K562 (cell line): ENCODE data around the gene SZT2. TPM values are rescaled to one million over a fixed set of nuclear protein-coding genes. Genes with fewer than 3 reads are reported as not detected.

Source experiments
- ATAC-seq: fragments of 200-7000 bp; cut with Tn5 transposase; 3 replicates; pipeline ENCODE4 v1.9.1; 2020; ENCODE audit warnings: moderate library complexity
- BruUV-seq: library from RNA; stranded (reverse); fragments of 400-500 nt; replicated peaks from 2 replicates; lab custom pipeline; 2021; lab: Mats Ljungman, UMichigan
- CTCF ChIA-PET: fragments of 300-600 bp; formaldehyde crosslinking; extraction: SDS; loops from one replicate; lab custom pipeline; 2021; ENCODE audit warnings: low intra/inter-chr PET ratio; lab: Yijun Ruan, JAX
- POLR2A ChIA-PET: fragments of 300-600, 350-650 bp; sonication (Branson Sonifier 250); formaldehyde crosslinking; extraction: SDS; loops from one replicate; lab custom pipeline; 2021; ENCODE audit warnings: antibody characterized with exemption, inconsistent platforms; lab: Yijun Ruan, JAX
- DNase-seq, 4 experiments: peaks; one replicate each; pipeline versions ENCODE4 v3.0.0 to v3.0.0-alpha.2; 2011 to 2018; ENCODE audit warnings: low spot score in 3 of 4, mixed read lengths in 3 of 4; ENCODE audit errors: extremely low read depth in 1 of 4
- FAIRE-seq: peaks from 2 replicates; lab custom pipeline; 2011; peaks lifted over from hg19 to GRCh38; lab: Jason Lieb, UNC
- H2AFZ ChIP-seq: 2 replicates; pipeline ENCODE4 v1.6.0; 2011; ENCODE audit warnings: low read depth, low read length, control low read depth, inconsistent platforms
- H3K27ac ChIP-seq: fragments of 200-600 bp; 3 replicates; pipeline ENCODE4 v1.8.0; 2011; ENCODE audit warnings: low read depth, mild to moderate bottlenecking, control low read depth, inconsistent platforms, low read length, moderate library complexity, mixed read lengths; ENCODE audit errors: extremely low read depth
- H3K27me3 ChIP-seq, 2 experiments: fragments of 300-600 bp in 1 of 2; 2 replicates in 1 of 2; 3 replicates in 1 of 2; pipeline versions ENCODE4 v1.6.0 to v1.8.0; 2011; ENCODE audit warnings: inconsistent platforms in 2 of 2, low read length in 2 of 2, mild to moderate bottlenecking in 1 of 2, mixed read lengths in 1 of 2, moderate library complexity in 1 of 2; ENCODE audit not compliant: control insufficient read depth in 2 of 2, insufficient read depth in 2 of 2
- H3K36me3 ChIP-seq: fragments of 300-600 bp; 3 replicates; pipeline ENCODE4 v1.8.0; 2011; ENCODE audit warnings: mild to moderate bottlenecking, low read length, inconsistent platforms; ENCODE audit not compliant: control insufficient read depth, insufficient read depth
- H3K4me1 ChIP-seq, 2 experiments: fragments of 200-600 bp in 1 of 2; replicated peaks in 1 of 2; 2 replicates in 1 of 2; 3 replicates in 1 of 2; pipeline versions ENCODE4 v1.5.1 to v1.8.0; 2011; ENCODE audit warnings: inconsistent platforms in 2 of 2, low read length in 2 of 2, mild to moderate bottlenecking in 1 of 2, mixed read lengths in 1 of 2, moderate library complexity in 1 of 2; ENCODE audit not compliant: control insufficient read depth in 2 of 2, insufficient read depth in 2 of 2
- H3K4me2 ChIP-seq: 2 replicates; pipeline ENCODE4 v1.6.1; 2011; ENCODE audit warnings: low read length, control low read depth, inconsistent platforms, mixed read lengths; ENCODE audit not compliant: insufficient read depth
- H3K4me3 ChIP-seq: fragments of 200-600 bp; sonication (generic), shearing (Covaris generic); 2 replicates; pipeline ENCODE4 v1.5.1; 2016; ENCODE audit warnings: control low read depth, inconsistent platforms
- H3K79me2 ChIP-seq: fragments of 200-600 bp; 3 replicates; pipeline ENCODE4 v1.8.0; 2011; ENCODE audit warnings: low read length, inconsistent platforms; ENCODE audit not compliant: control insufficient read depth, insufficient read depth
- H3K9ac ChIP-seq, 2 experiments: 2 replicates each; pipeline versions ENCODE4 v1.6.0 to v1.6.1; 2011; ENCODE audit warnings: low read depth in 2 of 2, low read length in 2 of 2, control low read depth in 1 of 2, inconsistent platforms in 1 of 2, mild to moderate bottlenecking in 1 of 2, mixed read lengths in 1 of 2; ENCODE audit not compliant: insufficient read depth in 1 of 2
- H3K9me1 ChIP-seq: one replicate; pipeline ENCODE4 v1.6.0; 2011; ENCODE audit warnings: inconsistent platforms, mild to moderate bottlenecking, low read length, moderate library complexity; ENCODE audit not compliant: control insufficient read depth, insufficient read depth
- H3K9me3 ChIP-seq: replicated peaks from 2 replicates; pipeline ENCODE4 v1.5.1; 2011; ENCODE audit warnings: low read depth, low read length, inconsistent platforms; ENCODE audit not compliant: control insufficient read depth, insufficient read depth
- H4K20me1 ChIP-seq: replicated peaks from 2 replicates; pipeline ENCODE4 v1.6.1; 2011; ENCODE audit warnings: low read length, inconsistent platforms, mixed read lengths; ENCODE audit not compliant: control insufficient read depth, insufficient read depth
- CC2D1A ChIP-seq: fragments of 450-650 bp; IDR thresholded peaks from 2 replicates; pipeline ENCODE4 v1.6.1; 2017; ENCODE audit warnings: mild to moderate bottlenecking
- MGA ChIP-seq: fragments of 450-650 bp; IDR thresholded peaks from 2 replicates; pipeline ENCODE4 v1.6.1; 2016; ENCODE audit warnings: mild to moderate bottlenecking, moderate library complexity
- POLR2AphosphoS2 ChIP-seq: IDR thresholded peaks from 2 replicates; pipeline ENCODE4 v1.6.1; 2012; ENCODE audit warnings: low read length, improper control_type of control experiment
- XRCC4 ChIP-seq: IDR thresholded peaks from one replicate; pipeline ENCODE4 v1.6.1; 2011; ENCODE audit not compliant: insufficient read depth, insufficient read length; ENCODE audit errors: extremely low read depth
- ZBTB1 ChIP-seq: sonication (generic); formaldehyde crosslinking; IDR thresholded peaks from 2 replicates; pipeline ENCODE4 v1.8.1; 2023; ENCODE audit warnings: missing genetic modification reagents, low read depth, mild to moderate bottlenecking, borderline replicate concordance
- ZFX ChIP-seq: sonication (generic); formaldehyde crosslinking; IDR thresholded peaks from 2 replicates; pipeline ENCODE4 v1.8.0; 2022; ENCODE audit warnings: mild to moderate bottlenecking, missing genetic modification reagents, moderate library complexity
- WGBS: fragments of 100-300 bp; shearing (Covaris generic); methylation state at CpG from one replicate; pipeline ENCODE4 v1.1.6; 2016; ENCODE audit warnings: low coverage, mixed read lengths; ENCODE audit not compliant: insufficient coverage; ENCODE audit errors: missing lambda C conversion rate; 5-methylcytosine and 5-hydroxymethylcytosine counted together
- in situ Hi-C: fragments of 300-500 bp; cut with MboI; formaldehyde crosslinking; loops from 4 replicates; pipeline ENCODE4 v1.15.0; 2018; ENCODE audit warnings: inconsistent platforms, mixed read lengths
- intact Hi-C: fragments of 100-400 bp; cut with micrococcal nuclease; formaldehyde crosslinking; loops from 2 replicates; pipeline ENCODE4 v1.14.2; 2022
- polyA plus RNA-seq, 8 experiments: library from polyadenylated mRNA; depleted of rRNA in 4 of 8; stranded (reverse) in 5 of 8; unstranded in 3 of 8; fragments of >200 nt; fragmentation: Nextera tagmentation in 2 of 8; fragmentation: Illumina TruSeq in 1 of 8; extraction: Ambion mirVana in 2 of 8; extraction: Trizol in 1 of 8; gene quantifications; 2 replicates each; pipeline versions ENCODE4 v1.2.1 to v1.2.3, GENCODE V29; 2011 to 2014; ENCODE audit warnings: inconsistent platforms in 1 of 8, missing spikeins in 1 of 8
- total RNA-seq, 7 experiments: library from RNA; depleted of rRNA in 6 of 7; stranded (reverse); fragments of >200 nt in 6 of 7; fragmentation: Illumina TruSeq in 2 of 7; extraction: Trizol in 2 of 7; gene quantifications; 2 replicates each; pipeline versions ENCODE4 v1.2.1 to v1.2.3, GENCODE V29; 2011 to 2021; ENCODE audit warnings: low replicate concordance in 1 of 7

The SZT2 gene
- total and polyA plus RNA-seq, 9 of the 15 experiments (the other 6 are each of a cell fraction or from before 2014, with no cell fraction given): 0.88 to 31.0 (median 12.8) TPM

- TF ChIP-seq POLR2AphosphoS2 (no peak), ZFX (CRISPR knock-in tag) (peak; percentile 58), CC2D1A (peak; percentile 66; the same call in 1 of the 2 replicates), ZBTB1 (CRISPR knock-in tag) (no peak), XRCC4 (no peak)
Observed at GRCh38 chr1:43367026-43367903, 22.4 kb upstream of the SZT2 start (continued).

GRCh38 chr1:43367904-43368645 is 21.6 kb upstream of the SZT2 start, which contains the start of gene ELOVL1:
Gene ELOVL1 (minus strand): TSS chr1:43368011. CDS start chr1:43365609, 2,402 bp downstream.
- H3K27me3 ChIP-seq: no peaks in the 10 kb centered on the region
- in situ Hi-C loops (no loop called here), intact Hi-C loops (no loop called here)
- peak within 1 kb of the TSS; percentile 87 for H2AFZ ChIP-seq
- ATAC-seq: peak; percentile 90
- WGBS: 1% methylated on average over 26 of the region's 58 CpGs
- peaks cover 35 to 41% of the 10 kb centered on the region in 2 experiments for H3K4me1 ChIP-seq
- DNase-seq: peak; percentile 97 to 99 (median 98)
- H3K4me3 ChIP-seq: peak within 1 kb of the TSS; percentile 64
- H3K36me3 ChIP-seq: peaks cover 29% of the 10 kb centered on the region
- H3K9ac ChIP-seq: peak within 1 kb of the TSS; percentile 76 to 97
- peak within 1 kb of the TSS; percentile 93 for H3K4me2 ChIP-seq
- H4K20me1 ChIP-seq: peaks cover 10% of the 10 kb centered on the region
- no peaks in the 10 kb centered on the region for H3K9me3 ChIP-seq
- H3K27ac ChIP-seq: peak within 1 kb of the TSS; percentile 89
- ChIA-PET CTCF (interaction anchor here (1.1 to 1.4 kb wide), 2 partner anchors 47 to 161 kb away, joined by 4 to 5 read pairs; no protein-coding TSS in a partner anchor), POLR2A (interaction anchor here (0.5 to 3.1 kb wide), 8 partner anchors 9 to 520 kb away, joined by 3 to 20 read pairs (median 6); partner anchors contain the start of genes CDC20, MED8 and SZT2)
- H3K79me2 ChIP-seq: peaks cover 40% of the 10 kb centered on the region
- H3K9me1 ChIP-seq: peaks cover 15% of the 10 kb centered on the region
- FAIRE-seq: peak; percentile 71
- BruUV-seq: no TSS peak
- peak; percentile 99 for TF ChIP-seq MGA
